ENCODE data around the gene ERN1. TPM values are rescaled to one million over a fixed set of nuclear protein-coding genes. Genes with fewer than 3 reads are reported as not detected.

ERN1 gene
- total RNA-seq, 1 experiment from 2014 or later = 27.5 TPM

- CTCF ChIA-PET = interaction anchor here (0.7 to 4.6 kb wide), 4 partner anchors 13 to 118 kb away, joined by 3 to 19 read pairs (median 4); no protein-coding TSS in a partner anchor
- POLR2A ChIA-PET = interaction anchor here (0.5 to 2.2 kb wide), 14 partner anchors 13 to 629 kb away, joined by 3 to 25 read pairs (median 4); partner anchors contain the start of genes ERN1 and TEX2
- peak in 1 of 2 experiments; percentile 52 for DNase-seq
- H3K36me3 ChIP-seq (ENCODE audit: control insufficient read depth, insufficient read depth, low read length) = no peaks in the 10 kb centered on the region
- Mint-ChIP-seq H3K4me1 (ENCODE audit: low read depth, unreplicated experiment) (peaks cover 20% of the 10 kb centered on the region), H3K27ac (ENCODE audit: unreplicated experiment) (no peak overlapping the region), H3K4me3 (ENCODE audit: unreplicated experiment) (no peak overlapping the region), H3K27me3 (ENCODE audit: insufficient read depth, unreplicated experiment) (no peaks in the 10 kb centered on the region), H3K36me3 (ENCODE audit: insufficient read depth, unreplicated experiment) (peaks cover 8% of the 10 kb centered on the region), H3K9me3 (ENCODE audit: unreplicated experiment) (no peaks in the 10 kb centered on the region)
- H3K27me3 ChIP-seq (replicated peaks; ENCODE audit: control insufficient read depth, insufficient read depth, low read length) = no peaks in the 10 kb centered on the region
- no peak for TF ChIP-seq CTCF (IDR thresholded peaks at IDR 0.05; ENCODE audit: insufficient read depth in 1 of 2, low read depth in 1 of 2, low read length in 1 of 2, severe bottlenecking in 1 of 2, unreplicated experiment in 1 of 2)
- no peaks in the 10 kb centered on the region for H3K9me3 ChIP-seq
- peak overlapping the region; percentile 81 for H3K4me3 ChIP-seq (ENCODE audit: low read depth, low read length)
- no peaks in the 10 kb centered on the region for H3K4me1 ChIP-seq
- TSS peak; percentile 63 for BruUV-seq (replicated peaks)
- intact Hi-C loops (cut with micrococcal nuclease; ENCODE audit: unreplicated experiment) = loop anchor here (1.0 to 5.0 kb wide), 2 partner anchors 116 to 136 kb away; partner anchors contain the start of gene TEX2
Measured at GRCh38 chr17:64146418-64147109, 16.6 kb upstream of the ERN1 start.

GRCh38 chr17:64145751-64146417 lies 15.9 kb upstream of the ERN1 start:
- Mint-ChIP-seq H3K4me1 (ENCODE audit: low read depth, unreplicated experiment) (peaks cover 20% of the 10 kb centered on the region), H3K9me3 (ENCODE audit: unreplicated experiment) (no peaks in the 10 kb centered on the region), H3K27ac (ENCODE audit: unreplicated experiment) (no peak overlapping the region), H3K27me3 (ENCODE audit: insufficient read depth, unreplicated experiment) (no peaks in the 10 kb centered on the region), H3K4me3 (ENCODE audit: unreplicated experiment) (no peak overlapping the region), H3K36me3 (ENCODE audit: insufficient read depth, unreplicated experiment) (peaks cover 8% of the 10 kb centered on the region)
- intact Hi-C loops (cut with micrococcal nuclease; ENCODE audit: unreplicated experiment) = loop anchor here (1.0 to 5.0 kb wide), 2 partner anchors 41 to 116 kb away; partner anchors contain the start of gene TEX2
- Histone ChIP-seq H3K4me1 (no peaks in the 10 kb centered on the region), H3K9me3 (no peaks in the 10 kb centered on the region), H3K36me3 (ENCODE audit: control insufficient read depth, insufficient read depth, low read length) (no peaks in the 10 kb centered on the region), H3K27me3 (replicated peaks; ENCODE audit: control insufficient read depth, insufficient read depth, low read length) (no peaks in the 10 kb centered on the region), H3K4me3 (ENCODE audit: low read depth, low read length) (peak overlapping the region; percentile 81)
- TF ChIP-seq CTCF (IDR thresholded peaks at IDR 0.05; ENCODE audit: insufficient read depth in 1 of 2, low read depth in 1 of 2, low read length in 1 of 2, severe bottlenecking in 1 of 2, unreplicated experiment in 1 of 2) = no peak
- CTCF ChIA-PET = interaction anchor here (0.6 to 4.6 kb wide), 8 partner anchors 12 to 295 kb away, joined by 3 to 19 read pairs (median 3); no protein-coding TSS in a partner anchor
- POLR2A ChIA-PET = interaction anchor here (0.6 to 2.2 kb wide), 32 partner anchors 9 to 700 kb away, joined by 3 to 25 read pairs (median 4); partner anchors contain the start of genes ERN1, POLG2 and TEX2
- no TSS peak for BruUV-seq (replicated peaks)
- peak; percentile 97 to 99 for DNase-seq

GRCh38 chr17:64145375-64145750 lies 15.4 kb upstream of the ERN1 start:
- Mint-ChIP-seq H3K36me3 (ENCODE audit: insufficient read depth, unreplicated experiment) (peaks cover 4% of the 10 kb centered on the region), H3K9me3 (ENCODE audit: unreplicated experiment) (no peaks in the 10 kb centered on the region), H3K4me3 (ENCODE audit: unreplicated experiment) (no peak overlapping the region), H3K27me3 (ENCODE audit: insufficient read depth, unreplicated experiment) (no peaks in the 10 kb centered on the region), H3K27ac (ENCODE audit: unreplicated experiment) (no peak overlapping the region), H3K4me1 (ENCODE audit: low read depth, unreplicated experiment) (peaks cover 20% of the 10 kb centered on the region)
- no TSS peak for BruUV-seq (replicated peaks)
- H3K9me3 ChIP-seq = no peaks in the 10 kb centered on the region
- TF ChIP-seq CTCF (IDR thresholded peaks at IDR 0.05; ENCODE audit: insufficient read depth in 1 of 2, low read depth in 1 of 2, low read length in 1 of 2, severe bottlenecking in 1 of 2, unreplicated experiment in 1 of 2) = no peak
- H3K4me1 ChIP-seq = no peaks in the 10 kb centered on the region
- ChIA-PET CTCF (interaction anchor here (0.6 to 4.6 kb wide), 9 partner anchors 12 to 294 kb away, joined by 3 to 19 read pairs (median 3); no protein-coding TSS in a partner anchor), POLR2A (interaction anchor here (0.6 to 2.2 kb wide), 27 partner anchors 9 to 700 kb away, joined by 3 to 25 read pairs (median 4); partner anchors contain the start of genes ERN1, POLG2 and TEX2)
- DNase-seq = no peak
- no peaks in the 10 kb centered on the region for H3K36me3 ChIP-seq (ENCODE audit: control insufficient read depth, insufficient read depth, low read length)
- H3K27me3 ChIP-seq (replicated peaks; ENCODE audit: control insufficient read depth, insufficient read depth, low read length) = no peaks in the 10 kb centered on the region
- intact Hi-C loops (cut with micrococcal nuclease; ENCODE audit: unreplicated experiment) = loop anchor here (1.0 to 5.0 kb wide), 2 partner anchors 42 to 117 kb away; partner anchors contain the start of gene TEX2
- H3K4me3 ChIP-seq (ENCODE audit: low read depth, low read length) = peak overlapping the region; percentile 48

Measured in Caco-2 (cell line).